CD4-positive, alpha-beta T cell treated with Interleukin-4 for 1 hour (primary cell): ENCODE results near the gene ATP6V0B.

Source experiments
- DNase-seq, 2 donors: peaks; one replicate each; pipeline ENCODE4 v3.0.0-alpha.2; 2020 to 2022

Gene ATP6V0B

DNA sequence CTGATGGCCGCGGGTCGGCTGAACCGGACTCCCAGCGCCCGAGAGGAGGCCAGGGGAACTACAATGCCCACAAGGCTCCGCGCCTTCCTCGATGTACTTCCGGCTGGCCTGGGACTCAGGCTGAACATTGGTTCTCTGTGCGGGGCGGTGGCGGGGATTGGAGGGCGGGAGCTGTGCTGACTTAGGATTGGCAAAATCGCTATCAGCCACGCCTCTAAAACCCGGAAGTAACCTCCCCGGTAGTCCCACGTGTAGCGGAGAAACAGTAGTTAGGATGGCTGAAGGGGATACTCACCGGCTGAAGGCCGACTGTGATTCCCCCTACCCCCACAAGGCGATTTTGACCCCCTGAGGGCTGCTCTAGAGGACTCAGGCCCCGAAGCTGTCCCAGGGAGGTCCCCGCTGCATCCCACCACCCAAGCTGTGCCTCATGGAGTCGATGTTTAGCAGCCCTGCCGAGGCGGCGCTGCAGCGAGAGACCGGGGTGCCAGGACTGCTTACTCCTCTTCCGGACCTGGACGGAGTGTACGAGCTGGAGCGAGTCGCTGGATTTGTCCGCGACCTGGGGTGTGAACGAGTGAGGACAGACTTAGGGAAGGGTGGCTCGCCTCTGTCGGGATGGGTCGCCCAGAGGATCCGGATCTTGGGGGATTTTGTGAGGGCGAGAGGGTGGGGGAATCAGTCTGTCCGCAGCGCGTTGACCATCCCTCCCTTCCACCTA, 4.9 kb upstream of the ATP6V0B start, which contains the start of gene DPH2:
Gene DPH2, plus strand, starts transcription at position 265 of the 721 bp plus-strand sequence. Its CDS starts 166 bp downstream, at position 431.
- peak; percentile 96 to 97 for DNase-seq

DNA sequence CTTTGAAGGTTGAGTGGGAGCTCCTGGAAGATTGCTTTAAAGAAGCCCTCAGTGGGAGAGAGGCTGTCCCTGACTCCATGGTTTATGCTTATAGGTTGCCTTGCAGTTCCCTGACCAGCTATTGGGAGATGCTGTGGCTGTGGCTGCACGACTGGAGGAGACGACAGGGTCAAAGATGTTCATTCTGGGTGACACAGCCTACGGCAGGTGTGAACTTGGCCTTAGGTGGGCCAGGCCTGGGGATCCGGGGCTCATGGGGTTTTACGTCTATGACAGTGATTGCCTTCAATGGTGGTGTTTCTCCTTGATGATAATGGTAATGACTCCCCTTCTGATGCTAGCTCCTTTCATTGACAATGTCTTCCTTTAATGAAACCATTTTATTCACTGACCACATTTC, 4.3 kb upstream of the ATP6V0B start:
- no peak for DNase-seq

DNA sequence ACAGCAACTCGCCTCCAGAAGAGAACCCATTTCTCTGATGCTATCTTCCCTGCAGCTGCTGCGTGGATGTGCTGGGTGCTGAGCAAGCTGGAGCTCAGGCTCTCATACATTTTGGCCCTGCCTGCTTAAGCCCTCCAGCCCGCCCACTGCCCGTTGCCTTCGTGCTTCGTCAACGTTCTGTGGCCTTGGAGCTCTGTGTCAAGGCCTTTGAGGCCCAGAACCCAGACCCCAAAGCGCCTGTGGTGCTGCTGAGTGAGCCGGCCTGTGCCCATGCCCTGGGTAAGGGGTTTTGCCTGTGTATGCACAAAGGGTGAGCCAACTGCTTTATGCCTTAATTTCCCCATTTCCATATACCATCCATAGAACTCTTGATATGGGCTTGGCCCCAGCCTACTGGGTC, 3.8 kb upstream of the ATP6V0B start:
- DNase-seq, result no peak

DNA sequence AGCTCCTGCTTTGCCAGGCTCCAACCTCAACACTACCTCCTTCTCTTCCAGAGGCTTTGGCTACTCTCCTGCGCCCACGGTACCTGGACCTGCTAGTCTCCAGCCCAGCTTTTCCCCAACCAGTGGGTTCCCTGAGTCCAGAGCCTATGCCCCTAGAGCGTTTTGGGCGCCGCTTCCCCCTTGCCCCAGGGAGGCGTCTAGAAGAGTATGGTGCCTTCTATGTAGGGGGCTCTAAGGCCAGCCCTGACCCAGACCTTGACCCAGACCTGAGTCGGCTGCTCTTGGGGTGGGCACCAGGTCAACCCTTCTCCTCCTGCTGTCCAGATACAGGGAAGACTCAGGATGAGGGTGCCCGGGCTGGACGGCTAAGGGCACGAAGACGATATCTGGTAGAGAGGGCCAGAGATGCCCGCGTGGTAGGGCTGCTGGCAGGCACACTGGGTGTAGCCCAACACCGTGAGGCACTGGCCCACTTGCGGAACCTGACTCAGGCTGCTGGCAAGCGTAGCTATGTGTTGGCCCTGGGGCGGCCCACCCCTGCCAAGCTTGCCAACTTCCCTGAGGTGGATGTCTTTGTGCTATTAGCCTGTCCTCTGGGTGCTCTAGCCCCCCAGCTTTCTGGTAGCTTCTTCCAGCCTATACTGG, 3.3 kb upstream of the ATP6V0B start:
- DNase-seq, result no peak

- DNase-seq, result no peak
These were observed 748 bp upstream of the ATP6V0B start for GRCh38 chr1:43973981-43974442.

- peak; percentile 51 to 61 for DNase-seq
These were observed 645 bp downstream of the ATP6V0B start for GRCh38 chr1:43975249-43975961.

DNA sequence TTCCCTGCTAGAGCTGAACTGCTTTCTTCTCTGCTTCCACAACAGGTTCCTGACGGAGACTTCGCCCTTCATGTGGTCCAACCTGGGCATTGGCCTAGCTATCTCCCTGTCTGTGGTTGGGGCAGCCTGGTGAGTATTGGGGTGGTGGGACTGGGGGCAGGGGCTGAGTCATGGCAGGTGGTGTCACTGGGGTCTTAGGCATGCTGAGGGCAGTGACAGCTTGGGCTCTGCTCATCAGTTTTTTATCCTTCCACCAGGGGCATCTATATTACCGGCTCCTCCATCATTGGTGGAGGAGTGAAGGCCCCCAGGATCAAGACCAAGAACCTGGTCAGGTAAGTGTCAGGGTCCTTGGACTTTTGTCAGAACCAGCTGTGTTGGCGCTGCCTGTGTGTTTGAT, 1.3 kb downstream of the ATP6V0B start:
- DNase-seq, result no peak

- DNase-seq, result no peak
These were observed 2.1 kb downstream of the ATP6V0B start for GRCh38 chr1:43976890-43977289.

GRCh38 chr1:43977376-43978263, 2.9 kb downstream of the ATP6V0B start:
- no peak for DNase-seq

DNA sequence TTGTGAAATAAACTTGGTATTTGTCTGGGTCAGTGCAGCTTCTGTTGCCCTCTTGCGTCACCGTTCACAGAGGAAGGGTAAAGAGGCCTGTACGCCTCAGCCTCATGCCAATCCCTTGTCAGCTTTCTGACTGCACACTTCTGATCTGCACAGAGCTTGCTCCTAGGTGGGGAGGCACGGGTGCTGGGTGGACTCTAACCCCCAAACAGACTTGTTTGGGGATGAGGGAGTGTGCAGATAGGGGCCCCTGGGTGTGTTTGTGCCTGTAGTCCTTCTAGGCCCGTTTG, 3.4 kb downstream of the ATP6V0B start:
- DNase-seq, result no peak

DNA sequence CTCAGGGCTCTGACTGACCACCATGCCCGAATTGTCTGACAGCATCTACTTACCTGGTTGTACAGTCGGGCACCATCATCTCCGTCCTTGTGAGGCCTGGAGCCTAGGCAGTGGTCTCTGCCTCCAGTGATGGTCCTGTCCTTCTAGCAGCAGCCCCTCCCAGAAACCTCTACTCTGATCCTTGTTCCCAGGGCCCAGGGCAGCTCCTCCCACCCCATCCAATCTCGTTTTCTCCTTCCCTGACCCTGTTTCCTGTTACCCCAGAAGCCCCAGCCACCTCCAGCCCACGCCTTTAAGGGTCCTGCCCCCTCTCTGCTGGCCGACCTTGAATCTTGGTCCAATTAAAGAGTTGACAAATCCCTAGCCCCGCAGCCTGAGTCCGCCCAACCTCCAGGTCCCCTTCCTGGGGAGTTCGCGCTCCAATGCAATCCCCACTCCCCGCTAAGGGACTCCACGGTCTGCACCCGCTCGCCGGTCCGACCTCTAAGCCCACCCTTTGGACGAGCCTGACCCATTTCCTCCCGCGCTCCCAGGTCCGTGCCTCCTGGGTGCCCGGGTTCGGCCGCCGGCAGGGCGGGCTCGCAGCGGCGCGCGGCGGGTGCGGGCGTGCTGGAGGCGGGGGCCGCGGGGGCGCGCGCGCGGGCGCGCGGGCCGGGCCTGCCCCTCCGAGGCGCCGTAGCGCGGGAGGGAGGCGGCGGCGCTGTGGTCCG, 3.9 kb downstream of the ATP6V0B start, which contains the start of gene B4GALT2:
Gene B4GALT2, plus strand, starts transcription at position 660 of the 710 bp plus-strand sequence. CDS start 1,951 bp downstream, outside the sequence.
- DNase-seq, result peak in 1 of 2 donors; percentile 31

DNA sequence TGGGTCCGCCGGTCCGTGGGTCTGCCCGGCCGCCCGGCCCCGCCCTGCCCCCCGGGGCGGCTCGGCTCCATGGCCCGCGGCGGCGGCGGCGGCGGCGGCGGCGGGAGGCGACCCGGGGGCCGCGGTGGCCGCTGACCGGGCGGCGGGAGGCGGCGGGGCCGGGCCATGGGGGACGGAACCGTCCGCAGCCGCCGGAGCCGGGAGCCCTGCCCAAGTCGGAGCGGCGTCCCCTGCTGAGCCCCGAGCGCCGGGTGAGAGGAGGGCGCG, 4.4 kb downstream of the ATP6V0B start:
- DNase-seq, result no peak

GRCh38 chr1:43979528-43980254, 4.9 kb downstream of the ATP6V0B start:
- DNase-seq, result peak in 1 of 2 donors; percentile 14

- DNase-seq, result no peak
These were observed 5.7 kb downstream of the ATP6V0B start for GRCh38 chr1:43980255-43981134.

DNA sequence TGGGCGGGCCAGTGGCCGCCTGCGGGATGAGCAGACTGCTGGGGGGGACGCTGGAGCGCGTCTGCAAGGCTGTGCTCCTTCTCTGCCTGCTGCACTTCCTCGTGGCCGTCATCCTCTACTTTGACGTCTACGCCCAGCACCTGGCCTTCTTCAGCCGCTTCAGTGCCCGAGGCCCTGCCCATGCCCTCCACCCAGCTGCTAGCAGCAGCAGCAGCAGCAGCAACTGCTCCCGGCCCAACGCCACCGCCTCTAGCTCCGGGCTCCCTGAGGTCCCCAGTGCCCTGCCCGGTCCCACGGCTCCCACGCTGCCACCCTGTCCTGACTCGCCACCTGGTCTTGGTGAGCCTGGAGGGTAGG, 6.4 kb downstream of the ATP6V0B start:
- no peak for DNase-seq

DNA sequence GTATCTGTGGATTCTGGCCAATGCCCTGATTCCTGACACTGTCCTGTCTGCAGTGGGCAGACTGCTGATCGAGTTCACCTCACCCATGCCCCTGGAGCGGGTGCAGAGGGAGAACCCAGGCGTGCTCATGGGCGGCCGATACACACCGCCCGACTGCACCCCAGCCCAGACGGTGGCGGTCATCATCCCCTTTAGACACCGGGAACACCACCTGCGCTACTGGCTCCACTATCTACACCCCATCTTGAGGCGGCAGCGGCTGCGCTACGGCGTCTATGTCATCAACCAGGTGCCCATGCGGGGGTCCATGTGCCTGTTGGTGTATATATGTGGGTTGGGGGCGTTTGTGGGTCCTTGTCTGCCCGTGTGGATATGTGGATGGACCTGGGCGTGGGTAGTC, 6.9 kb downstream of the ATP6V0B start:
- no peak for DNase-seq

DNA sequence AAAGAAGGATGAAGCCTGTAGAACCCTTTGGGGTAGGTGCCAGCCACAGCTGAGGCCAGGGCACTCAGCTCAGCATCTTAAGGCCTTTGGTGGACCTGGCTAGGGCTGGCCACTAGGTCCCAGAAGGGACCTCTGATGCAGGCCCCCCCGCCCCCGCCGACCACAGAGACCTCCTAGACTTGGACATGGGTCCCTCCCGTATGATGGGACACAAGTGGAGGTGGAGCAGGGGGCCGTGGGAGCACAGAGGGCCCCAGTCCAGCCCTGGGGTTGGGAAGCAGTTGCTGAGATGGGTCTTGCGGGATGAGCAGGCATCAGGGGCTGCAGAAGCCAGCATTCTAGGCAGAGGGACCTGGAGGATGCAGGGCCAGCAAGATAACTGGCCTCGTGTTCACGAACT, 7.5 kb downstream of the ATP6V0B start:
- no peak for DNase-seq

DNA sequence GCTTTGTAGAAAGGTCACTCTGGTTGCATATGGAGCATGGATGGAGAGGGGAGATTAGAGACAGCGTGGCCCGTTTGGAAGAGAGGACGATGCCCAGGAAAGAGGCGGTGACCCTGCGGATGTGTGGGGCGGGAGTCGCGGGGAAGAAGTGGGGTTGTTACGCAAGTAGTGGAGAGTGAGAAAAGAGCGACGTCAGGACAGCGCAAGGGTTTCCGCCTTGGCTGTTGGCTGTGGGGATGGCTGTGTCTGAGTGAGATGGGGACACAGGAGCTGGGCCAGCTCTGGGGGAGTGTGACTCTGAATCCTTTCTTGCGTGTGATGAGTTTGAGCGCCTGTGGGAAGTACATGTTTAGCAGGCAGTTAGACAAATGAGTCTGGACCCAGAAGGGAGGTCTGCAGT, 8.0 kb downstream of the ATP6V0B start:
- peak in 1 of 2 donors; percentile 20 for DNase-seq

GRCh38 chr1:43983253-43983899, 8.6 kb downstream of the ATP6V0B start:
- DNase-seq, result no peak

GRCh38 chr1:43984855-43985254, 10.1 kb downstream of the ATP6V0B start:
- no peak for DNase-seq
